Cerebellar nuclear complex (tissue), 1 donor: ENCODE measurements around the gene FCSK.
"Not testable (repeated sequence)": the region's sequence is repeated elsewhere in the genome, so short reads cannot be mapped to it uniquely, and the experiment has no call there.

Experiments
- DNase-seq, 2 experiments: peaks; one replicate each; lab custom pipeline; 2025; lab: John Stamatoyannopoulos, UW

FCSK gene

GRCh38 chr16:70523076-70523742, 68.8 kb downstream of the FCSK start, which contains the start of gene COG4:
Gene COG4, minus strand, starts transcription at chr16:70523554. Its CDS starts 11 bp downstream, at chr16:70523543.
- peak in 1 of 2 experiments; percentile 71 for DNase-seq

GRCh38 chr16:70523743-70524398, 69.5 kb downstream of the FCSK start, which contains the start of gene SF3B3:
Gene SF3B3, plus strand, starts transcription at chr16:70523816. Its CDS starts 2,841 bp downstream, at chr16:70526657.
- peak in 1 of 2 experiments; percentile 71 for DNase-seq

DNA sequence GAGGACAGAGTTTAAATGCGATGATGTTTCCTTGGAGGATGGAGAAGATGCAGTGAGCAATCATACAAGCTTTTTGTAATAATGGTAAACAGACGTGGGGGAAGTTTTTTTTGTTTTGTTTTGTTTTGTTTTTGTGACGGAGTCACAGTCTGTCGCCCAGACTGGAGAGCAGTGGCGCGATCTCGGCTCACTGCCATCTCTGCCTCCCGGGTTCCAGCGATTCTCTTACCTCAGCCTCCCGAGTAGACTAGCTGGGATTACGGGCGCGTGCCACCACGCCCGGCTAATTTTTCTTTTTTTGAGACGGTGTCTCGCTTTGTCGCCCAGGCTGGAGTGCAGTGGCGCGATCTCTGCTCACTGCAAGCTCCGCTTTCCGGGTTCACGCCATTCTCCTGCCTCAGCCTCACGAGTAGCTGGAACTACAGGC, 70.0 kb downstream of the FCSK start:
- not testable (repeated sequence) for DNase-seq

GRCh38 chr16:70526403-70526802, 72.0 kb downstream of the FCSK start:
- no peak for DNase-seq

DNA sequence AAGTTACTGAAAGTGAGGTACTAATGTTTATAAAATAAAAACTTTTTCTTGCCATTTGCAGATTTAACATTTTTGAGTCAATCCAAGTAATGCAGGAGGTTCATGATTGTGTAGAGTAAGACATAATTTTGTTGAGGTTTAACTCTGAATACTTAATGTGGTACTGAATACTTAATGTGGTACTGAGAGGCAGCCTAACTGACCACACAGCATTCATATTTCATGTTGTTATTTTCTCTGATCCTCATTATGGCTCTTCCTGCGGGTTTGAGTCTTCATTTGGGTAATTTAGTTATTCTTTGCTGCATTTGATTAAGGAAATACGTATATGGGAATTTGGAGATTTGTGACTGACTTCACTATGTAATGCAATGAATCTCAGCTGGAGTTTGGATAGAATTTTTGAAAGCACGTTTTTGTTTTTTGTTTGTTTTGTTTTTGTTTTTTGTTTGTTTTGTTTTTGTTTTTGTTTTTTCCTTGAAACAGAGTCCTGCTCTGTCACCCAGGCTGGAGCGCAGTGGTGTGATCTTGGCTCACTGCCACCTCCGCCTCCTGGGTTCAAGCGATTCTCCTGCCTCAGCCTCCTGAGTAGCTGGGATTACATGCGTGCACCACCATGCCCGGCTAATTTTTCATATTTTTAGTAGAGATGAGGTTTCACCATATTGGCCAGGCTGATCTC, 73.1 kb downstream of the FCSK start:
- DNase-seq, result no peak

DNA sequence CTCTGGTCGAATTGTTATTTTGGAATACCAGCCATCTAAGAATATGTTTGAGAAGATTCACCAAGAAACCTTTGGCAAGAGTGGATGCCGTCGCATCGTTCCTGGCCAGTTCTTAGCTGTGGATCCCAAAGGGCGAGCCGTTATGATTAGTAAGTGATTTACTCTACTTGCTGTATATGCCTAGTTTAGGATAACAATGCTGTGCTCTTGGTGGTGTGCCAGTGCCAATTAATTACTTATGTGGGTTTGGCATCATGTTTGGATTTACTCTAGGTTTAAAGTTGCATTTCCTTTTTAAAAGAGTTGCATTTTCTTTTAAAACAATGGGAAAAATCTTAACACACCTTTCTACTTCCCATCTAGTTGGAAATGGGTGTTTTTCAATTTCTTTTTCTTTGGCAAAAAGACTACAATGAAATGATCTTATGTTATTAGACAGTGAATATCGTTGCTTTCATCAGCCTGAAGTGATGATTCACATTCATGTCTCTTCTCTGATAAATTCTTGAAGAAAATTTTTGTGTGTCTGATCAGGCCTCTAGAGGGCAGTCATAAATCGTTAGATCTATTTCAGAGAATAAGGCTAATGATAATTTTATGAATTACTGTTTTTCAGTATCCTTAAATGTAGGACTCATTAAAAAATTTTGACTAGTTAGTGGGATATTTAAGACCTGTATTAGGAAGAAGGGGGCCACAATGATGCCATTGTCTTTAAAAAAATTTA, 74.8 kb downstream of the FCSK start:
- no peak for DNase-seq
